ENCODE data around the gene RHBDD3.

Gene RHBDD3

DNA sequence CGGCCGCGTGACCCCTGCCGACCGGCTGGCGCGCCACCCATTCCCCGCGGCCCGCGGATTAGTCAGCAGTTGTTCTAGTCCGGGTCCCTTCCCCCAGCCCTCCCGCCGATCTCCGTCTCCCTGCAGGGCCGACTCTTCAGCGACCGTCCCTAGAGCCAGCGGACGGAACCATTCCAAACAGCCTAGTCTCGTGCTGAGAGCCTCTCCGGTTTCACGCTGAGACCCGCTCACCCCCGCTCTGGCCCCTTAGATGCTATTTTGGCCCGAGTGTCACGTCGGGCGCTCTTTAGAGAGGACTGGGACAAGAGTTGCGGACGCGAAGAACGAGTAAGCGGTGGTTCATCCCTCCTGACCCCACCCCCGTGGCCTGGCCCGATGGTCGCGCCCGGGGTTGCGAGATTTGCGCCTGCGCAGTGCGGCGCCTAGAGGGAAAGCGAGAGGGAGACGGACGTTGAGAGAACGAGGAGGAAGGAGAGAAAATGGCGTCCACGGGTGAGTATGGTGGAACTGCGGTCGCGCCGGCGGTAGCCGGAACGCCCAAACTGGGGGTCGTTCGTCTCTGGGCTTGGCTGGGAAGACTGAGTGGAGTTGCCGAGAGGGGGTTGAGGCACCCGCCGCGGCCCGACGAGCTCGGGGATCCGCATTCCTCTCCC is at the start of gene RHBDD3, which contains the start of gene EWSR1:
Gene RHBDD3 (minus strand): TSS at position 124 of the 653 bp plus-strand sequence. CDS start 2,355 bp downstream, outside the sequence.
Gene EWSR1 (plus strand): TSS at position 411 of the 653 bp plus-strand sequence. CDS start 69 bp downstream, at position 480.
- DNase-seq (ENCODE audit: low read depth): peak; percentile 99
- peak within 1 kb of the TSS; percentile 90 for H3K4me3 ChIP-seq (ENCODE audit: low read depth, low read length)
- TF ChIP-seq, protein P1, sequence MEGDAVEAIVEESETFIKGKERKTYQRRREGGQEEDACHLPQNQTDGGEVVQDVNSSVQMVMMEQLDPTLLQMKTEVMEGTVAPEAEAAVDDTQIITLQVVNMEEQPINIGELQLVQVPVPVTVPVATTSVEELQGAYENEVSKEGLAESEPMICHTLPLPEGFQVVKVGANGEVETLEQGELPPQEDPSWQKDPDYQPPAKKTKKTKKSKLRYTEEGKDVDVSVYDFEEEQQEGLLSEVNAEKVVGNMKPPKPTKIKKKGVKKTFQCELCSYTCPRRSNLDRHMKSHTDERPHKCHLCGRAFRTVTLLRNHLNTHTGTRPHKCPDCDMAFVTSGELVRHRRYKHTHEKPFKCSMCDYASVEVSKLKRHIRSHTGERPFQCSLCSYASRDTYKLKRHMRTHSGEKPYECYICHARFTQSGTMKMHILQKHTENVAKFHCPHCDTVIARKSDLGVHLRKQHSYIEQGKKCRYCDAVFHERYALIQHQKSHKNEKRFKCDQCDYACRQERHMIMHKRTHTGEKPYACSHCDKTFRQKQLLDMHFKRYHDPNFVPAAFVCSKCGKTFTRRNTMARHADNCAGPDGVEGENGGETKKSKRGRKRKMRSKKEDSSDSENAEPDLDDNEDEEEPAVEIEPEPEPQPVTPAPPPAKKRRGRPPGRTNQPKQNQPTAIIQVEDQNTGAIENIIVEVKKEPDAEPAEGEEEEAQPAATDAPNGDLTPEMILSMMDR (conservative IDR thresholded peaks at IDR 0.05; ENCODE audit: low read depth, low read length): no peak

DNA sequence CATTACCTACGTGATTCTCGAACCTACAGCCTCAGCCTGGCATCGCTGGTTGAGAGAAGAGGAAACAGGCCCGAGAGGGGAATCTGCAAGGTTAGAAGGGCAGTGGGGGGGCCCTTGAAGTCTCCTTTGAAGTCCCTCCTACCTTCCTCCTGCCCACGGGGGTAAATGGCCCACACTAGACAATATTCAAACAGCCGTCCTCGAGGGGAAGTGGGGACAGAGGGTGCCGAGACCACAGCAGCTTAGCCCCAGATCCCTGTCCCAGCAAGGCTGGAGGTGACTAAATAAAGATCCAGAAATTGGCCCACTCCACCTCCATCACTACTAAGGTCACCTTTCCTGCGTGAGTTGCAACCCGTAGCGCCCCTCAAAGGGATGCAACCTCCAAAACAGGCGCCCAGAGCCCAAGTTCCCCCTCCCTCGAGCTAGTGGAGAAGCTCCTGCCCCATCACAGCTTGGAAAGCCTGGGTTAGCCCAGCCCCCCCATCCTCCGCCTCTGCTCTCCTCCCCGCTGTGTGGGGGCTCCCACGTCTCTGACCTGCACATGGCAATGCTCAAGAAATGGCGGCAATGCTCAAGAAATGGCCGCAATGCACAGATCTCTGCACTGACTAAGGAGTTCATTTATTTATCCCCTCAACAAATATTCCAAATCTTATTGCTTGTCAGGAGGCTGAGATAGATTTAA is 48.5 kb upstream of the RHBDD3 start:
- no peak overlapping the region for H3K4me3 ChIP-seq (ENCODE audit: low read depth, low read length)
- TF ChIP-seq, protein P1 (conservative IDR thresholded peaks at IDR 0.05; ENCODE audit: low read depth, low read length): no peak
- DNase-seq (ENCODE audit: low read depth): no peak

DNA sequence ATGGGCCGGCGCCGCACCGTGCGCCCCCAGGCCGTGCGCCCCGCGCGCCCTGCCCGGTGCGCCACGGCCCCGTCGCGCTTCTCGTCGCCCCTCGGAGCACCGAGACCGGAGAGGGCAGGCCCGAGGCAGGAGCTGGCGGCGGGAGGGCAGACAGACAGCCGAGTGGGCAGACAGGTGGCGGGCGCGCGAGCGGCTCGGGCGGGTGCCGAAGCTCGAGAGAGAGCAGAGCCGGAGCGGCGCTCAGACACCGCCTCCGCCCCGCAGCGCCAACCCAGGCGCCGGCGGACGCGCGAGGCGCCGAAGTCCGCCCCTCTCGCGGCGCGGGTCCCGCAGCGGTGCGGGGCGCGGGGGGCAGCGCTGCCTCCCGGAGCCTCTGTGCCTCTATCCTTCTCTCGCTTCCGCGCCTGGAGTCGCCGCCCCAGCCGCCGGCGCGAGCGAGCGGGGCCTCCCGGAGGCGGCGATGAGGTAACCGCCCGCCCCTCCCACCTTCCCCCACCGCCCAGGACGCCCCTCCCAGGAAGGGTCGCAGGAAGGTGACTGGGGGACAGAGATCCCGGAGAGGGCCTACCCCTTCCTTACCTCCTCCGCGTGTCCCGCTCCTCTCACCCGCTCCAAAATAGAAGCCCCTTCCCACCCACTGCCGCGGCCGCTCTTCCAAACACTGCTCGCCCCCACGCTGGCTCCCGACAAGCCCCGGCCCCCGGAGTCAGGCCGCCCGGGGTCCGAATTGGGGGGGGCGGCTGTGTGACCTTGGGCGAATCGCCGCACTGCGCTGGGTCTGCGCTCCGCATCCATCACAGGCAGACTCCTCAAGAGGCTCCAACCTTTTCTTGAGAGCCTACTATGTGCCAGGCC is 47.7 kb upstream of the RHBDD3 start, which contains the start of gene RASL10A:
Gene RASL10A (minus strand): TSS at position 412 of the 855 bp plus-strand sequence. CDS start 451 bp downstream, outside the sequence.
- TF ChIP-seq, protein P1 (conservative IDR thresholded peaks at IDR 0.05; ENCODE audit: low read depth, low read length): no peak
- DNase-seq (ENCODE audit: low read depth): no peak
- peak within 1 kb of the TSS; percentile 26 for H3K4me3 ChIP-seq (ENCODE audit: low read depth, low read length)

DNA sequence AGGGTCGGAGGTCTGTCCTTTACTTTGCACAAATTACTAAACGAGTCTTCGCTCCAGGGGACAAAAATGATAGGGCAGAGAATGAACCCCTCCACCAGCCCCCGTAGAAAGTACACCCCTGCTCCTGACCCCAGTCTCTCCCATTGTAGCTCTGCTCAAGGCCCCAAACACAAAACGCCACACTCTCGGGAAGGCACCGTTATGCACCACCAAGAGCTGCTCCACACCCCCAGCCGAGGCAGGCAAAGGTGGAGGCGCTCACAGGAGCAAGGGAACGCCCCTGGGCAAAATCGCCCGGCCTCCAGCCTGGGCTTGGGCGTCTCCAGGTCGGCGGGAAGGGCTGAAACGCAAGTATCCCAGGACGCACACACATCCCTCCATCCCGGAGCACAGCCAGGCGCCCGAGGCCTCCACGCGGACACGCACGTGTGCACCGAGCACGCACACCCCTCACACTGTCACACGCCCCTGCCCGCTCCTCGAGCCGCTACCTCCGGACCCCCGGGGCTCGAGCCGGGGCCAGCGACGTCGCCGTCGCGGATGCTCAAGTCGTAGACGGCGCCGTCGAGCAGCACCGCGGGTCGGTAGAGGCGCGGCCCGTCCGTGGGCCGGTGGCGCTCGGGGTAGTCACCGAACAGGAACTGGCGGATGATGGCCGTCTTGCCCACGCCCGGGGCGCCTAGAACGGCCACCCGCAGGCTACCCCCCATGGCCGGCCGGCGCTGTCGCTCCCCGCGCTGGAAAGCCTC is 46.9 kb upstream of the RHBDD3 start:
- H3K4me3 ChIP-seq (ENCODE audit: low read depth, low read length): peak overlapping the region; percentile 26
- DNase-seq (ENCODE audit: low read depth): no peak
- TF ChIP-seq, protein P1 (conservative IDR thresholded peaks at IDR 0.05; ENCODE audit: low read depth, low read length): no peak

DNA sequence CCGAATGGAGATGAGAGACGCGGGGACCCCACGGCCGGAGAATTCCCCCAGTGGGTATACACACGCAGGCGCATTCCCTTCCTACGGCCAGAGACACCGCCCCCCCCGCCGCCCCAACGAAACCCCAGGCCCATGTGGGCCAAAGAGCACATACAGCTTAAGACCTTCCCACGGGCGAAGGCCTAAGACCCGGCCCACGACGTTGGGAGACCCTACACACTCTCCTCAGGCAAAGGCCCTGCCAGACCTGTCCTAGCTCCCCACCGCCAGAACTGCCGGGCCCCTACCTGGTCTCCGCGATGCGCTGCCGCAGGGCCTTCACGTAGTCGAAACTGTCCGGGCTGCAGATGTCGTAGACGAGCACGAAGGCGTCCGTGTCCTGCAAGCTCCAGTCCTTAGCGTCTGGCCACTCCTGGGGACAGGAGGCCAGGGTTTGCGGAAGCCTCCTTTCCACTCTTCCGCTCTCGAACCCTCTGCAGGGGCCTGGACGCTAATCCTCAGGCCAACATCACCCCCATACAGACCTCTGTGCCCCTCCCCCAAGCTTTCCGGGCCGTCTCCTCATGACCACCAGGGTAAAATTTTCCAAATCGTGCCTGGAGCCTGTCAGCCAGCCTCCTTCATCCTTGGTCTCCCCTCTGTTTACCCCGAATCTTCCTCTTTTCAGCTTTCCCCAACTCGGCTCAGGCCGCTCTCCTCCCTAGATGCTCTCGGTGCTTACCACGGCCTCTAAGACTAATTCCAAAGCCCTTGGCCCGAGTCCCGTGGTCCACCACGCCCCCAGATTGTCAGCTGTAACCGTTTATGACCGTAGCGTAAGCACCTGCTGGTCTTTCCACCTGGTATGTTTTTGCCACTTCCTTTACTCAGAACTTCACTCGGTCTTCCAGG is 46.0 kb upstream of the RHBDD3 start:
- H3K4me3 ChIP-seq (ENCODE audit: low read depth, low read length): no peak overlapping the region
- DNase-seq (ENCODE audit: low read depth): no peak
- TF ChIP-seq, protein P1 (conservative IDR thresholded peaks at IDR 0.05; ENCODE audit: low read depth, low read length): no peak

Data from choroid plexus epithelial cell (primary cell).